ENCODE measurements around the gene DNAH5. TPM values are rescaled to one million over a fixed set of nuclear protein-coding genes. Genes with fewer than 3 reads are reported as not detected.

Gene DNAH5
- total RNA-seq, 4 donors from 2014 or later, result 0.04 to 0.39 (median 0.20) TPM; not detected in 1

DNA sequence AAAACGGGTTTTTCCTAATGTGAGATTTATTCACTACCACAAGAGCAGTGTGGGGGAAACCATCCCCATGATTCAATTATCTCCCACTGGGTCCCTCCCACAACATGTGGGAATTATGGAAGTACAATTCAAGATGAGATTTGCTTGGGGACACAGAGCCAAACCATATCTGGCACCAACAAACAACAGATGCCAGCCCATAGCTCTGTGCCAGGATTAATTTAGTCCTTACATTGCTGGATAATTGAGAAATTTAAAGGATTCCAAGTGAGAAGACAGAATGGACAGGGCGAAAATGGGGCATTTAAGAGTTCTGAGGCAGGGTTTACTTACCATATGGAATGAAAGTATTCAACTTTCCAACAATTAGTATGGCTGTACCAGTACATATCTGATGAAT lies 30.8 kb upstream of the DNAH5 start:
- DNase-seq (ENCODE audit: low spot score in 2 of 2), result no peak
- intact Hi-C loops (cut with DNase I; ENCODE audit: low total_unique reads), result no loop called here
- TF ChIP-seq POLR2A (IDR thresholded peaks at IDR 0.05), result no peak
- TF ChIP-seq, protein P1, sequence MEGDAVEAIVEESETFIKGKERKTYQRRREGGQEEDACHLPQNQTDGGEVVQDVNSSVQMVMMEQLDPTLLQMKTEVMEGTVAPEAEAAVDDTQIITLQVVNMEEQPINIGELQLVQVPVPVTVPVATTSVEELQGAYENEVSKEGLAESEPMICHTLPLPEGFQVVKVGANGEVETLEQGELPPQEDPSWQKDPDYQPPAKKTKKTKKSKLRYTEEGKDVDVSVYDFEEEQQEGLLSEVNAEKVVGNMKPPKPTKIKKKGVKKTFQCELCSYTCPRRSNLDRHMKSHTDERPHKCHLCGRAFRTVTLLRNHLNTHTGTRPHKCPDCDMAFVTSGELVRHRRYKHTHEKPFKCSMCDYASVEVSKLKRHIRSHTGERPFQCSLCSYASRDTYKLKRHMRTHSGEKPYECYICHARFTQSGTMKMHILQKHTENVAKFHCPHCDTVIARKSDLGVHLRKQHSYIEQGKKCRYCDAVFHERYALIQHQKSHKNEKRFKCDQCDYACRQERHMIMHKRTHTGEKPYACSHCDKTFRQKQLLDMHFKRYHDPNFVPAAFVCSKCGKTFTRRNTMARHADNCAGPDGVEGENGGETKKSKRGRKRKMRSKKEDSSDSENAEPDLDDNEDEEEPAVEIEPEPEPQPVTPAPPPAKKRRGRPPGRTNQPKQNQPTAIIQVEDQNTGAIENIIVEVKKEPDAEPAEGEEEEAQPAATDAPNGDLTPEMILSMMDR (IDR thresholded peaks at IDR 0.05), result no peak
- WGBS, 2 donors, result 68 to 71% methylated on average over 2 of the region's 2 CpGs
- no peak overlapping the region for H3K4me3 ChIP-seq (ENCODE audit: low read depth, poor library complexity, severe bottlenecking)

DNA sequence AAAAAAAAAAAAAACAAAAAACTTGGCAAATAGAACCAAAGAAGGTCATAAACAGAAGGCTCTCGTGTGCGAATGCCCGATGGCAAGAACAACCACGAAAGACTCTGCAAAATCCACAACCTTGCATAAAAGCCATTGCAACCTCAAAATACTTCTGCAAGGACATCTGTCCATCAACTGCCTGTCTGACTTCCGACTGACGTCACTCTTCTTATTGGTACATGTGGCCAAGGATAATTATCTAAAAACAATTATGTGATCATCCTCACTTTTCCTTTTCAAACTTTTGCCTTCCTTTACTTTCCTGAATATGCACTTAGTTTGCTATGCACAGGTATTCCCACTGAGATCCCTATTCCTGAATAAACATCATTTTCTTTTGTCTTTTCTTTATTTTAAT lies 29.2 kb upstream of the DNAH5 start:
- WGBS, 2 donors, result 77 to 81% methylated on average over 6 of the region's 6 CpGs
- TF ChIP-seq POLR2A (IDR thresholded peaks at IDR 0.05), result no peak
- TF ChIP-seq, protein P1 (IDR thresholded peaks at IDR 0.05), result no peak
- no peak for DNase-seq (ENCODE audit: low spot score in 2 of 2)
- H3K4me3 ChIP-seq (ENCODE audit: low read depth, poor library complexity, severe bottlenecking), result no peak overlapping the region
- intact Hi-C loops (cut with DNase I; ENCODE audit: low total_unique reads), result no loop called here

- intact Hi-C loops (cut with DNase I; ENCODE audit: low total_unique reads), result no loop called here
- DNase-seq (ENCODE audit: low spot score in 2 of 2), result no peak
- no peak for TF ChIP-seq POLR2A (IDR thresholded peaks at IDR 0.05)
- no peak overlapping the region for H3K4me3 ChIP-seq (ENCODE audit: low read depth, poor library complexity, severe bottlenecking)
- 42 to 43% methylated on average over 7 of the region's 7 CpGs for WGBS, 2 donors
Observed at GRCh38 chr5:13972029-13972428, 27.5 kb upstream of the DNAH5 start.

DNA sequence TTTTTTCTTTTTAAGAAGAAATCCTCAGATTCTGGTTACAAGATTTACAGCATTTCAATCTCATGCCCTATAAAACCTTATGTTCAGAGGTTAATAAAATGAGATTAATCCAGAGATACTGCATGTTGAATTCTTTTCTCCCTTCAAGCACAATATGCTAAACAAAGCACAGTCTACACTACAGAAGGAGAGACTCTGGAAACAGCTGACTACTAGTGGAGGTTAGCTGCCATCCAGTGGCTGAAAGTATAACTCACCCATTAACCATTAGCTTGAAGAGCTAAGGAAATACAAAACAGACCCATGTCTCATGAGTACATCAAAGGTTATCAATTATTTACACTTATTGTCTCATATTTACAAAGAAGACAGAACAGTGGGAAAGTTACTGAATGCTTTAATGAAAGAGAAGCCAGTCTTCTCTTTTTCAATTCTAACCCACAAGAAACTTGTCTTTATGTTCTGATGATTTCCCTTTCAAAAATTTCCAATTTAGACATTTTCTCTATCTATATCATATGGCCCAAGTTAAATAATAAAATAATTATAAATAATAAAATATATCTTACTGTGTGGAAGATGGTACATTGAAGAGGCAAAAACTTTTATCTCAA lies 12.7 kb upstream of the DNAH5 start:
- intact Hi-C loops (cut with DNase I; ENCODE audit: low total_unique reads), result no loop called here
- no peak for DNase-seq (ENCODE audit: low spot score in 2 of 2)
- TF ChIP-seq, protein P1 (IDR thresholded peaks at IDR 0.05), result no peak
- no peak for TF ChIP-seq POLR2A (IDR thresholded peaks at IDR 0.05)
- no peak overlapping the region for H3K4me3 ChIP-seq (ENCODE audit: low read depth, poor library complexity, severe bottlenecking)

- 56 to 62% methylated on average over 3 of the region's 3 CpGs for WGBS, 2 donors
- intact Hi-C loops (cut with DNase I; ENCODE audit: low total_unique reads), result no loop called here
- no peak for DNase-seq (ENCODE audit: low spot score in 2 of 2)
- no peak overlapping the region for H3K4me3 ChIP-seq (ENCODE audit: low read depth, poor library complexity, severe bottlenecking)
- no peak for TF ChIP-seq POLR2A (IDR thresholded peaks at IDR 0.05)
- TF ChIP-seq, protein P1 (IDR thresholded peaks at IDR 0.05), result no peak
Observed at GRCh38 chr5:13956471-13956870, 12.0 kb upstream of the DNAH5 start.

DNA sequence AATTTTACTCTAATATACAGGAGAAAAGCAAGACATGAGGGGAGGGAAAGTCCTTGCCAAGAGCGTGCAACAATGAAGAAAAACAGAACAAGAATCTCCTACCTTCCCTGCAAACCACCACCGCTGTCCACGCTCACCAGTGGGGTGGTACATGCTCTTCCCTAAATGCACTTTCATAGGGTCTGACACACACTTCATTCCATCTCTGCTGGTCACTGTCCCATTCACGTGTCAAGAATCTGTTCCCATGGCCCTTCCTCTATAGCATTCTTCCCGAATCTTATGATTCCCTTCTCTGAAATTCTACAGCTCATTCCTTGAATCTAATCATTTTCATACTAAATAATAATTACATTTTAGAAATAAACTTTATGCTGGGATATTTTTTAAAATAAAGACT lies 11.4 kb upstream of the DNAH5 start:
- H3K4me3 ChIP-seq (ENCODE audit: low read depth, poor library complexity, severe bottlenecking), result no peak overlapping the region
- WGBS, 2 donors, result 78 to 88% methylated on average over 5 of the region's 5 CpGs
- intact Hi-C loops (cut with DNase I; ENCODE audit: low total_unique reads), result no loop called here
- TF ChIP-seq POLR2A (IDR thresholded peaks at IDR 0.05), result no peak
- TF ChIP-seq, protein P1 (IDR thresholded peaks at IDR 0.05), result no peak
- no peak for DNase-seq (ENCODE audit: low spot score in 2 of 2)

All from lower leg skin (tissue), 4 donors.